ENCODE measurements around the gene MXD4.

Gene MXD4

DNA sequence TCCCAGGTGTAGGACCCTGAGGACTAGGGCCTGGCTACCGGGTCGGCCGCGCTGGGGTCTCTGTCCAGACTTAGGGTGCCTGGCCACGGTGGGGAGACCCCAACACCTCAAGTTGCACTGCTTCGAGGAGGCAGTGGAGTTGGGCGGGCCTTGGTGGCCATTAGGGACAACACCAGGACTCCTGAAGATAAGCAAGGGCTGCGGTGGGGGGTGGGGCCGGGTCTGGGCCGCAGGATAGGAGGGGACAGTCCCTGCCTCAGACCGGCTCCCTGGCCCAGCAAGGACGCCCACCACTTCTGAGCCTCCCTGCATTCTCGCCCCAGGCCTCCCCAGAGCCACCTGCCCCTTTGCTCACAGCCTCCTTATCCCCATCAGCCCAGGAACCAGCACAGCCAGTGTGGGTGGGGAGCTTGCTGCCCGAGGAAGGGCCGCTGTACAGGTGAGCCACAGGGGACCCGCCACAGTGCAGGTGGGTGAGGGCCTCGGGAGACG is 5.5 kb upstream of the MXD4 start:
- in situ Hi-C loops (cut with HindIII; ENCODE audit: low pct_ligation_motif_present, low pct_unique_long_range_greater_than_20kb, low sequenced_read_pairs), result no loop called here
- DNase-seq, result no peak

DNA sequence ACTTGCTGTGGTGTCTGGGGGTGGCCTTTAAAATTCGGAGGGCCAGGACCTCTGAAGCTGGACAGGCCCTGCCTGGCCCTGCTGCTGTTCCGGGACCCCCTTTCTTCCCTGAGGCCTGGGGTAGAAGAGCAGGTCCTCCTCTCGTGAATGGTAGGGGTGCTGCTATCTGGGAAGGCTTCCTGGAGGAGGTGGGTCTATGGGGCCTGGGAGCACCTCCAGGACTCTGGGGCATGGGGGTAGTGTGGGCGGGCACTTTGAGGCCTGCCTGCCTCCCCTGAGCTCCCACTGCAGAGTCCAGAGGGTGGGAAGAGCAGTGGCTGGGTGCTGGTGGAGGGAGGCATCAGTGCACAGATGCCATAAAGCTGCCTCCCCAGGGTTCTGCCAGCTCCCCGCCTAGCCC is 4.9 kb upstream of the MXD4 start:
- no peak for DNase-seq
- in situ Hi-C loops (cut with HindIII; ENCODE audit: low pct_ligation_motif_present, low pct_unique_long_range_greater_than_20kb, low sequenced_read_pairs), result no loop called here

DNA sequence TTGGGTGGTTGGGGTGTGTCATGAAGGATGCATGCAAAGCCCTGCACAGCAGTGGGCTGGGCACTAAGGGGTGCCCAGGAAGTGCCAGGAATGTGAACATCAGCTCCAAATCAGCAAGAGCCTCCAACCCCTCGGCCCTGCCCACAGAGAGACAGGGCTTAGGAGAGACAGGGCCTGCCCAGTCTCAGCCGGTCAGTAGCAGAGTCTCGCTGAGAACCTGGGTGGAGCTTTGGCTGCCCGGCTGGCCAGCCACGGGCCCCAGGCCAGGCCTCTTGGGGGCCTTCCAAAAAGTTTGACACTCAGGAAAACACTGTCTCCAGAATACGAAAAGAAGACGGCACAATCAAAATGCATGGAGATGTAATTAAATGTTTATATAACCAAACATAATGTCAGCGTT is 4.3 kb upstream of the MXD4 start:
- in situ Hi-C loops (cut with HindIII; ENCODE audit: low pct_ligation_motif_present, low pct_unique_long_range_greater_than_20kb, low sequenced_read_pairs), result no loop called here
- no peak for DNase-seq

DNA sequence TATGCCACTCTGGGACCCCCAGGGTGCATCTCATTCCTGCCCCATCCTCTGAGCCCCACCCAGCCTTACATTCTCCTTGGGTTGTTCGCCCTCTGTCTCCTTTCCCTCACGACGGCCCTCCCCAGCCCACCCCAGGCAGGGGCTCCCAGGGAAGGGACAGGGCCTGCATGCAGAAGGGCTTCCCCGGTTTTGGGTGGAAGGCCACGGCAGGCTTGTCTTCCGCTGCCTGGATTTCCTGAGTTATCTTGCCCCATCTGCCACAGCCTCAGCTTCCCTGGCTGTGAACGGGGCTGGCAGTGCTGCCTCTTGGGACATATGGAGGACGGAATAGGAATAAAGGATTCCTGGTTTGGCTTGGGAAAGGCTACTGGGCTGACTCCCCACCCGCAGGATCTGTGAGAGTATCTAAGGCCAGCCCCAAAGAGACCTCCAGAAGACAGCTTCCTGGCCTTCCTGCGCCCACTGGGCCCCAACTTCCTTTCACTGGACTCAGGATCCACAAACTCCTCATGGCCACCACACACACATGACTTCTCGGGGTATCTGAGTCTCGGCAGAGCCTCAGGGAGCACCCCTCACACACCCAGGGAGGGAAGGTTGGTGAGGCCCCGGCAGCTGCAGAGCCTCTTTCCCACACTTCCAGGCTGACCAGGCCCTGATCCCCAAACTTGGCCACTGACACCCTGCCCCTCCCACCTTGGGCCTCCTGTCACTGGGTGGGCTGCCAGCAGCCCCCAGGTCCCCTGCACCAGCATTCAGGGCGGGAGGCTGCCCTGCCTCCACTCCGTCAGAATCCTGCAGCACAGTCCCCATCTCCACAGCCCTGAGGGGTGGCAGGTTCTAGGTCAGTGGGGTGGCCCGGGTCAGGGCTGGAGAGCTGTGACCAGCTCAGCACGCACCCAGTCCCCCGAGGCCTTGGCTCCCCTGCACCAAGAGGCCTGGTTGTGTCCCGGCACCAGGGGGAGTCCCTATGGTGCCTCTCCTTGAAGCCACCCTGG is 3.5 kb upstream of the MXD4 start:
- DNase-seq, result no peak
- in situ Hi-C loops (cut with HindIII; ENCODE audit: low pct_ligation_motif_present, low pct_unique_long_range_greater_than_20kb, low sequenced_read_pairs), result no loop called here

DNA sequence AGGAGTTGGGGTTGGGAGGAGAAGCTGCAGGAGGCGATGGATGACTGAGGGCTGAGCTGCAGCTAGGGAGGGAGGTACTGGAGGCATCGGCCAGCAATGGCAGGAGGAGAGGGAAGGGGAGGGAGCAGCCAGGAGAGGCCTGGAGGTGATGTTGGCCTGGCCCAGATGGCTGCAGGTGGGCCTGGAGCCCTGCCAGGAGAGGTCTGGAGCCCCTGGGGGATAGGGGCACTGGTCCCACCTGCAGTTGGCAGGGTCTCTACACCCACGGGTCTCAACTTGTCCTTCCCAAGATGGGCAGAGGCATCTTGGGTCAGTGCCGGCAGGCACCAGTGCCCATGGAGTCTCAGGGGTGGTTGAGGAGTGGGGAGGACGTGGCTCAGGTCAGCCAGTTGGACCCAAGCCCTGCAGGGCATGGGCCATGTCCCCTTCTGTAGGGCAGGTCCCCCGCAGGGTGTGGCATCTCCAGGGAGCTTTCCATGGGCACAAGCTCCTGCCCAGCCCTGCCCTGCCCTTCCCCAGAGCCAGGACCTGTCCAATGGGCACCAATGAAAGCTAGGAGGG is 2.7 kb upstream of the MXD4 start:
- in situ Hi-C loops (cut with HindIII; ENCODE audit: low pct_ligation_motif_present, low pct_unique_long_range_greater_than_20kb, low sequenced_read_pairs), result no loop called here
- no peak for DNase-seq

DNA sequence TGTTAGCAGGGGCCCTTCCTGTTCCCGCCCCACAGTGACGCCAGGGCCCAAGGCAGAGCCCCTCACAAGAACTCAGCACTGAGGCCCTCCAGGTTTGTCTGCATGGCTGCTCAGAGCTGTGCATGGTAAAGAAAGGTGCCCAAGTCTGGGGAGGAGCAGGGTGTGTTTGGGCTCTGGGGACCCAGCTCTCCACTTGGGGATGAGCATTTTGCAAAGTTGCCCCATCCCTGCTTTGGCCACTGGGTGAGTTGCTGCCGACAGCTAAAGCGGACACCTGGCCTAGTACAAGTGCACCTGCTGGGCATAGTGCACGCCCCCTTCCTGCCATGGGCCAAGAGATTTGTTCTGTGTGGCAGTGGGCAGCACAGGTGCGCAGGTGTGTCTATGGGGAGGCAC is 2.0 kb upstream of the MXD4 start:
- no peak for DNase-seq
- in situ Hi-C loops (cut with HindIII; ENCODE audit: low pct_ligation_motif_present, low pct_unique_long_range_greater_than_20kb, low sequenced_read_pairs), result no loop called here

DNA sequence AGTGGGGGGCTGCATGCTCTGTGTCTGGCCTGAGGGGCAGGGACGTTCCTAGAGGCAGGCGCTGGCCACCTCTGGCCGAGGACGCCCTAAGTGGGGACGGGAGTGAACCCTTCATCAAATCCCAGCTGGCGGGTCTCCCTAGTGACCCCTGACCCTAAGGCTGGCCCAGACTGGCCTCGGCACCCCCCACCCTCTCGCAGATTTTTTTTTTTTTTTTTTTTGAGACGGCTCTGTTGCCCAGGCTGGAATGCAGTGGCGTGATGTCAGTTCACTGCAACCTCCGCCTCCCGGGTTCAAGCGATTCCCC is 988 bp upstream of the MXD4 start:
- in situ Hi-C loops (cut with HindIII; ENCODE audit: low pct_ligation_motif_present, low pct_unique_long_range_greater_than_20kb, low sequenced_read_pairs), result no loop called here
- DNase-seq, result no peak

DNA sequence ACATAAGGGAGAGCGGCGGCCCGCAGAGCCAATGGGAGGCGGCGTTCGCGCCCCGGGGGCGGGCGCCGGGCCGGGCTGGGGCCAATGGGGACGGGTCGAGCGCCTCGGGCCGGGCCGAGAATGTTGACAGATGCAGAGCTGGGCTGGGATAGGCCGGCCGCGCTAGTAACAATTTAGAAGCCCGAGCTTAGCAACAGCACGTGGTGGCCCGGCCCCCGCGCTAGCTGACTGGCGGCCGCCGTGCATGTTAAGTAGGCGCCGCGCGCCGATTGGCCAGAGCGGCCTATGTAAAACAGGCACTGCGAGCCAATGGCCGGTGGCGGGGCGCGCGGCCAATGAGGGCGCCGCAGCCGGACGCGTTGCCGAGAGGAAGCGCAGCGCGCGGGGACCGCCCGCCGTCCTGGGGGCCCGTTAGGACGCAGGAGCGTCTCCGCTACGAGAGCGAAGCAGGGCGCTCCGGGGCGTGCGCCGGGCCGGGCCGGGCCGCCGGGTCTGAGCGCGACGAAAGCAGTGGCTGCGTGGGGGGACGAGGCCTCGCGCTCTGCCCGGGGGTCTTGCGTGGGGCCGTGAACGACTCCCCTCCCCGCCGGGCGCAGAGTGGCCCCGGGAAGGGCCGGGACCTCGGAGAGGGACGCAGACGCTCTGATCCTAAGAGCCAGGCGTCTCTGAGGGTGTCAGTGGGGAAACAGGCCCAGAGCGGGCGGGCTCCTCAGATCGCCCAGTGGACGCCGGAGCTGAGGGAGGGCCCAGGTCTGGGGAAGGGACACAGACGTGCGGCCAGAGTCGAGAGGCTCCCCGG is 435 bp upstream of the MXD4 start:
- DNase-seq, result peak; percentile 97
- in situ Hi-C loops (cut with HindIII; ENCODE audit: low pct_ligation_motif_present, low pct_unique_long_range_greater_than_20kb, low sequenced_read_pairs), result no loop called here

DNA sequence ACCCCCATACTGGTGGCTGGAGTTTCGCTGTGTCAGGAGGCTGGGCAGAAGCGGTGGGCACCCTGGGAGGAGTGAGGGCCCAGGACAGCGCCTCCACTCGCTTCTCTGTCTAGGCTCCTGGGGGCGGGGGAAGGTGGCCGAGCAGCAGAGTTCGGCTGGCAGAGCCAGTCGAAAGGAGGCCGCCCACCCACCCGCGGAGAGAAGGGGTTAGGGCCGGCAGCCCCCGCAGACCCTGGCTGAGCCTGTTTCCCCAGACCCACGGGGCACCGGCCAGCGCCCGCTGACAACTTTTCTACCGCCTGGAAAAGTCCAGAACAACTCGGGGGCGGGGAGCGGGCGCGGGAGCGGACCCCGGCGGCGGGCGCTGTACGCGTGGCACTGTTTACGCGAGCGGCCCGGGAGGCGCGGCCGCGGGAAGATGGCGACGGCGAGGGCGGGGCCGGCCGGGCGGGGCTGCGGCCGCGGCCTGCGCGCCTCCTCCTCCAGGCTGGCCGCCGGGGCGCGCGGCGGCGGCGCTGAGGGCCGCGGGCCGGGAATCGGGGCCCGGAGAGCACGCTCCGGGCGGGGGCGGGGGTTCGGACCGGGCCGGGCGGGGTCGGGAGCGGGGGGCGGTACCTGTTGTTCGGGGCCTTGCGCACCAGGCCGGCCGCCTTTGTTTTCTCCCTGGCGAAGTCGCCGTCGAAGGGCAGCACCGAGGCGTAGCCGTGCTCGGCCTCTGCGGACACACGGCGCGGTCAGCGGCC is 628 bp downstream of the MXD4 start:
- in situ Hi-C loops (cut with HindIII; ENCODE audit: low pct_ligation_motif_present, low pct_unique_long_range_greater_than_20kb, low sequenced_read_pairs), result no loop called here
- peak; percentile 59 for DNase-seq

DNA sequence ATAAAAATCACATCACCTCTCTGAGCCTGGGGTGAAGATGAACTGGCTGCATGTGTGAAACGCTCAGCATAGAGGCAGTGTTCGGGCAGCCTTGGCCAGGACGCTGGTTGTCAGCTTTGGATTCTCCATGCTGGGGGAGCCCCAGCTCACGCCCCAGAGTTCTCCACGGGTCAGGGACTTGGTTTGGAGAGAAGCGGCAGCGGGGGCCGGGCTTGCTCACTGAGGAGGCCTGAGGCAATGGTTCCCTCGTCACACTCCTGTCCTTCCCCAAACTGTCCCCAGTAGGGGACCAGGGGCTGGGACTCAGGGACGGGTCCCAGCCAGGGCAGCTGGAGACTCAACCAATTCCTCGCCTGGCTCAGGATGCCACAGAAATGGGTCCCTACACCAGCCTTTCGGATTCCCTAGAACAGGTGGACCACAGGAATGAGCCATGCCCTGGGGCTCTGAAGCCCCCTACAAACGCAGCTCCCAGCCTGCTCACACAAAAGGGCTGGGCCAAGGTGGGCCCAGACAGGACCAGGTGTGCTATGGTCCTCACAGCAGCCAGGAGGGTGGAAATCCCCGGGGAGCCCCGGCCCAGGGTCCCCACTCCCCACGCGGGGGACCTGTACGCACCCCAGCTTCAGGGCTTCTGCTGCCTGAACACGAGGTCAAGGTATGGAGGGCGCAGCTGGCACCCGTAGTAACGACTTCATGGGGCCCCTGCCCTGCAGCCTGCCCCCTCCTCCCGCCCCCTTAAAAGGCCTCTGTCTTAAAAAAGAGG is 1.4 kb downstream of the MXD4 start:
- DNase-seq, result no peak
- in situ Hi-C loops (cut with HindIII; ENCODE audit: low pct_ligation_motif_present, low pct_unique_long_range_greater_than_20kb, low sequenced_read_pairs), result no loop called here

DNA sequence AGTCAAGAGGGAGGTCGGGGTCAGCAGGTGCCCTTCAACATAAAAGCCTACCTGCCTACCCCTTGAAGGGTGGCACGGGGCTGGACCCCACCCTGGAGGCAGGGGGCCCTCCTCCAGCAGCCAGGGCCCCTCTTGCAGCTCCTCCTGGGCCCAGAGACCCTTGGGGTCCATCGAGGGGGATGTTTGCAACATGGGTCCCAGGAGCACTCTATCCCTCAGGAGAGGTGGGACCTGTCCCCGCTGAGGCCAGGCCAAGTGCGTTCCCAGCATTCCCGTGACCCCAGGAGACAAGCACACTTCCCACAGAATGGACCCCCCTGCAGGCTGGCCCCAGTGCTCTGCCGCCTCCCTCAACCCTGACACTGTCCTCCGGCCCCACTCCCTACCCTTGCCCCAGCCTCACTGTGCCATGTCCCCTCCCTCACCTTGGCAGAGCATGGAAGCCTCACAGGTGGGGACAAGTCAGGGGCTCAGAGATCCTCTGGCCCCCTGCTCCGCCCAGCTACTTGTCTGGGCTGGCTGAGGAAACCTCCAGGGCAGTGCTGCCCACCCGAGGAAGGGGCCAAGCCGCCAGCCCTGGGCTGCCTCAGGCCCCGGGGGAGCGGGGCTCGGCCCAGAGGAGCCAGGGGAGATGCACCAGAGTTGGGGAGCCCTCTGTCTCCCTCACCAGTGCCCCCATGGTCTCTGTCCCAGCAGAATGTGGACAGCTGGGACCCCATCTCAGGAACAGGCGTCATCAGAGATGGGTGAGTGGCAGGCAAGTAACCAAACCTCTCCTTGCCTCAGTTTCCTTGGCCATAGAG is 2.2 kb downstream of the MXD4 start:
- DNase-seq, result no peak
- in situ Hi-C loops (cut with HindIII; ENCODE audit: low pct_ligation_motif_present, low pct_unique_long_range_greater_than_20kb, low sequenced_read_pairs), result no loop called here

DNA sequence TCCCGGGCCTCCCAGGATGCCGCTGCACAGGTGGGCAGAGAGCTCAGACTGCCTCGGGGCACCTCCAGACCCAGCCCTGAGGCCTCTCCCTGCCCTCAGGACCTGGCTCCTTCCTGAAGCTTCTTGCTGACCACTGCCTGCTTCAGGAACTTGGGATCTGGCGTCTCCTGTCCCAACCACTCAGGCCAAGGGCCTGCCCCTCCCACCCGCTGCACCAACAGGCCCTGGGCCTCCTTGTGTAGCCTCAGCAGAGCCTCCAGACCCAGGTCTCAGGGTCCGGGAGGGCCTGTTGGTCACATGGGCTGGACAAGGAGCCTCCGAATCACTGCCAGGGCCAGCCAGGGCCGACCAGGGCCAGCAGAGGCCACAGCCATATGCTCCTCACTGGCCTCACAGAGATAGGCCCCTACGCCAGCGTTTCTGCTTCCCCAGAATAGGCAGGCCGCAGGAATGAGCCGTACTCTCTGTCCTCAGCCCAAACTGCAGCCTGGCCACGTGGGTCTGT is 2.8 kb downstream of the MXD4 start:
- in situ Hi-C loops (cut with HindIII; ENCODE audit: low pct_ligation_motif_present, low pct_unique_long_range_greater_than_20kb, low sequenced_read_pairs), result no loop called here
- no peak for DNase-seq

DNA sequence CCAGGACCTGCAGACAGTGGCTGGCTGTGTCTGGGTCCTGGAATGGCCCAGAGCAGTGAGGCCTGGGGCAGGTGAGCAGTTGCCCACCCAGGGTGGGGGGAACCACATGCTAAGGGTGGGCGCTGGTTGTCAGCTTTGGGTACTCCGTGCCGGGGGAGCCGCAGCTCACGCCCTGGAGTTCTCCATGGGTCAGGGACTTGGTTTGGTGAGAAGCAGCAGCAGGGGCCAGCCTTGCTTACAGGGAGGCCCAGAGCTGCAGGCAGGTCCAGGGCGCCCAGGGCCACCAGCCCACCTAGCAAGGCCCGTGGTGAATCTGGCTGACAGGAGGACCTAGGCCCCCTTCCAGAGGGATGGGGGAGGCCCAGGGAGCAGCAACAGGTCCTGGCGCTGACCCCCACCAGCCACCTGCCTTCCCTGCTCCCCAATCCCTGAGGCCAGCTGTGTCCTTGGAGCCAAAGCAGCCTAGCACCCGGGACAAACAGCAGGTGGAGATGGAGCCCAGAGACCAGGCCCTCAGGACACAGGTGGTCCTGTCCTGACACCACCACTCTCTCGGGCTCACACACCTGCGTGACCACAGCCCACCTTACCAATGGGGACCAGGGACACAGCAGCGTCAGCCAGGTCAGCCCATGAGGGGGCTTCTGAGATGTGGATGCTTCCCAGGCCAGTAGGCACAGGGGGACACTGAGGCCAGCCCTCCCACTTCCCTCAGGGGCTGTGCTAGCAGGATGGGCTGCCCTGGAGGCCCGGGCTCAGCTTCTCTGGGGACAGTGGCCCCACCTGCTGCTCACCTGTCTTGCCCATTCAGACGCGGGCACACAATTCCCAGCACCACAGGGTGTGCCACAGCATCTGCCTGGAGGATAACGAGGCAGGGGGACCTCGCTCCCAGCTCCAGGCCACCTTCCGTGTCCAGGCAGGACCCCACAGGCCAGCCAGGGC is 3.5 kb downstream of the MXD4 start:
- no peak for DNase-seq
- in situ Hi-C loops (cut with HindIII; ENCODE audit: low pct_ligation_motif_present, low pct_unique_long_range_greater_than_20kb, low sequenced_read_pairs), result no loop called here

DNA sequence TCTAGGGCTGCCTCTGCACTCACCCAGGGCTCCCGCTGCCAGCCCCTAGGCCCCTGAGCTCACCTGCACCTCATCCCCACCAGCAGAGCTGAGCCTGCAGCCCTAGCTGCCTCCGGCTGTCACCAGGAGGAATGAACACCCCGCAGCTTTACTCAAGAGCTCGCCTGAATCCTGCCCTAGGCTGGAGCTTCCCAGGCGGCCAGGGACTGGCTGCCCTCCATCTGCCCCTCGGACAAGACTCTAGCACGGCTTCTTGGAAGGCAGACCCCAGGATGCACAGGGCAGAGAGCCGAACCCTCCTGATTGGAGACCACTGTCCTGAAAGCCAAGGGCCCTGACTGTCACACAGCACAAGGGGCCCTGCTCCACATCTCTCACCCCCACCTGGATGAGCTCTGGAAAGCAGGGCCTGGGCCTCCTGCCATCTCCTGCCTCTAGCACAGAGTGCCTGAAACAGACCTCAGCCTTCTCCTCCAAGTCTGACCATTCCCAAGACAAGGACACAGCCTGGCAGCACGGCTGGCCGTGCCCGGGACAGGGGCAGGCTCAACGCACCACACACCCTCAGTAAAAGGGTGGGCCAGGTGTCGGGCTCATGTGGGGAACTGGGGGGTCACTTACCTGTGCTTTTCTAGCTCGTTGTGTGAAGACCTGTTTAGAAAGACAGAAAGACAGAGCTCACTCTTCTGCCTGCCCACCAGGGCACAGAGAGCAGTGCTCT is 4.4 kb downstream of the MXD4 start:
- no peak for DNase-seq
- in situ Hi-C loops (cut with HindIII; ENCODE audit: low pct_ligation_motif_present, low pct_unique_long_range_greater_than_20kb, low sequenced_read_pairs), result no loop called here

DNA sequence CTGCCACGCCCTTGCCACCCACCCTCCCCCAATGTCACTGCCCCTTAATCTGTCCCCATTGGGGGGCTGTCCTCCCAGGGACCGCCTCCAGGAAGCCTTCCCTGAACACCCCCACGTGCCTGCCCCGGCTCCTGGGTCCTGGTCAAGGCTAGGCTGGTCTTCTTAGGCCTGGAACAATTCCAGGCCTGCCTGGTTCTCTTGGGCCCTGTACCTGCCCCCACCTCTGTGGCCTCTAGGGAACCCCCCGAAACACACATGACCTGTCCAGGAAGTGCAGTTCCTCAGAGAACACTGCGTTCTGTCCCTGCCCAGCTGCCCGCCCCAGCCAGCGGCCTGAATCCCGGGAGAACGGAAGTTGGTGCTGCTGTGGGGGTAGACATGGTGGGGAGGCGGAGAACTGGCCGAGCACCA is 5.1 kb downstream of the MXD4 start:
- in situ Hi-C loops (cut with HindIII; ENCODE audit: low pct_ligation_motif_present, low pct_unique_long_range_greater_than_20kb, low sequenced_read_pairs), result no loop called here
- no peak for DNase-seq

Data from ACHN (cell line).